ENCODE data around the gene PHYHIPL. TPM values are rescaled to one million over a fixed set of nuclear protein-coding genes. Genes with fewer than 3 reads are reported as not detected.

PHYHIPL gene
- total and polyA plus RNA-seq, 2 of the 8 experiments (the other 6 are each of a cell fraction or from before 2014, with no cell fraction given): 0.23 to 0.48 TPM

DNA sequence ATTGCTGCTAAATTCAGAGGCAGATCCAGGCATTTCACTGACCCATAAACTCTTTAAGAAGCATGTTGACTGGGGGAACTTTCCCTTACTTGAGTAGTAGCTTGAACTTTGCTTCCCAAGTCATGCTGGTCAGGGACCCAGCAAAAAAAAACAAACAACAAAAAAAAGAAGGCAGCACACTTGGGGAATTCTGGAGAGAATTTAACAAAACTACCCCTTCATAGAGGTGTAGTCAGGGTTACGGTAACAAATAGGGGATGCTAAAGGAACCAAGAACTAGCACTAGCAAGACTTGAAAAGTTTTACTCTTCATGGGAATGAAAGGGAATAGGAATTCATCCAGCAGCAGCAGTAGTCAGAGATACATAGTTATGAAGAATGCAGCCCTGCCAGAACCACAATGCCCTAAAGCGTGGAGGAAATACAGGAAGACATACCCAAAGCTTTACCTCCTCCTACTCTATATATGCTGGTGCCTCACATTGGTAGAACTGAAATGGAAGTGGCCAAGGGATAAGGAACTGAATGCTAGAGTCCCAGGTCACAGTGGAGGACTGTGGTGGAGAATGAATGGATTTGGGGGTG lies 67.3 kb downstream of the PHYHIPL start (continued):
- TF ChIP-seq, protein P1, sequence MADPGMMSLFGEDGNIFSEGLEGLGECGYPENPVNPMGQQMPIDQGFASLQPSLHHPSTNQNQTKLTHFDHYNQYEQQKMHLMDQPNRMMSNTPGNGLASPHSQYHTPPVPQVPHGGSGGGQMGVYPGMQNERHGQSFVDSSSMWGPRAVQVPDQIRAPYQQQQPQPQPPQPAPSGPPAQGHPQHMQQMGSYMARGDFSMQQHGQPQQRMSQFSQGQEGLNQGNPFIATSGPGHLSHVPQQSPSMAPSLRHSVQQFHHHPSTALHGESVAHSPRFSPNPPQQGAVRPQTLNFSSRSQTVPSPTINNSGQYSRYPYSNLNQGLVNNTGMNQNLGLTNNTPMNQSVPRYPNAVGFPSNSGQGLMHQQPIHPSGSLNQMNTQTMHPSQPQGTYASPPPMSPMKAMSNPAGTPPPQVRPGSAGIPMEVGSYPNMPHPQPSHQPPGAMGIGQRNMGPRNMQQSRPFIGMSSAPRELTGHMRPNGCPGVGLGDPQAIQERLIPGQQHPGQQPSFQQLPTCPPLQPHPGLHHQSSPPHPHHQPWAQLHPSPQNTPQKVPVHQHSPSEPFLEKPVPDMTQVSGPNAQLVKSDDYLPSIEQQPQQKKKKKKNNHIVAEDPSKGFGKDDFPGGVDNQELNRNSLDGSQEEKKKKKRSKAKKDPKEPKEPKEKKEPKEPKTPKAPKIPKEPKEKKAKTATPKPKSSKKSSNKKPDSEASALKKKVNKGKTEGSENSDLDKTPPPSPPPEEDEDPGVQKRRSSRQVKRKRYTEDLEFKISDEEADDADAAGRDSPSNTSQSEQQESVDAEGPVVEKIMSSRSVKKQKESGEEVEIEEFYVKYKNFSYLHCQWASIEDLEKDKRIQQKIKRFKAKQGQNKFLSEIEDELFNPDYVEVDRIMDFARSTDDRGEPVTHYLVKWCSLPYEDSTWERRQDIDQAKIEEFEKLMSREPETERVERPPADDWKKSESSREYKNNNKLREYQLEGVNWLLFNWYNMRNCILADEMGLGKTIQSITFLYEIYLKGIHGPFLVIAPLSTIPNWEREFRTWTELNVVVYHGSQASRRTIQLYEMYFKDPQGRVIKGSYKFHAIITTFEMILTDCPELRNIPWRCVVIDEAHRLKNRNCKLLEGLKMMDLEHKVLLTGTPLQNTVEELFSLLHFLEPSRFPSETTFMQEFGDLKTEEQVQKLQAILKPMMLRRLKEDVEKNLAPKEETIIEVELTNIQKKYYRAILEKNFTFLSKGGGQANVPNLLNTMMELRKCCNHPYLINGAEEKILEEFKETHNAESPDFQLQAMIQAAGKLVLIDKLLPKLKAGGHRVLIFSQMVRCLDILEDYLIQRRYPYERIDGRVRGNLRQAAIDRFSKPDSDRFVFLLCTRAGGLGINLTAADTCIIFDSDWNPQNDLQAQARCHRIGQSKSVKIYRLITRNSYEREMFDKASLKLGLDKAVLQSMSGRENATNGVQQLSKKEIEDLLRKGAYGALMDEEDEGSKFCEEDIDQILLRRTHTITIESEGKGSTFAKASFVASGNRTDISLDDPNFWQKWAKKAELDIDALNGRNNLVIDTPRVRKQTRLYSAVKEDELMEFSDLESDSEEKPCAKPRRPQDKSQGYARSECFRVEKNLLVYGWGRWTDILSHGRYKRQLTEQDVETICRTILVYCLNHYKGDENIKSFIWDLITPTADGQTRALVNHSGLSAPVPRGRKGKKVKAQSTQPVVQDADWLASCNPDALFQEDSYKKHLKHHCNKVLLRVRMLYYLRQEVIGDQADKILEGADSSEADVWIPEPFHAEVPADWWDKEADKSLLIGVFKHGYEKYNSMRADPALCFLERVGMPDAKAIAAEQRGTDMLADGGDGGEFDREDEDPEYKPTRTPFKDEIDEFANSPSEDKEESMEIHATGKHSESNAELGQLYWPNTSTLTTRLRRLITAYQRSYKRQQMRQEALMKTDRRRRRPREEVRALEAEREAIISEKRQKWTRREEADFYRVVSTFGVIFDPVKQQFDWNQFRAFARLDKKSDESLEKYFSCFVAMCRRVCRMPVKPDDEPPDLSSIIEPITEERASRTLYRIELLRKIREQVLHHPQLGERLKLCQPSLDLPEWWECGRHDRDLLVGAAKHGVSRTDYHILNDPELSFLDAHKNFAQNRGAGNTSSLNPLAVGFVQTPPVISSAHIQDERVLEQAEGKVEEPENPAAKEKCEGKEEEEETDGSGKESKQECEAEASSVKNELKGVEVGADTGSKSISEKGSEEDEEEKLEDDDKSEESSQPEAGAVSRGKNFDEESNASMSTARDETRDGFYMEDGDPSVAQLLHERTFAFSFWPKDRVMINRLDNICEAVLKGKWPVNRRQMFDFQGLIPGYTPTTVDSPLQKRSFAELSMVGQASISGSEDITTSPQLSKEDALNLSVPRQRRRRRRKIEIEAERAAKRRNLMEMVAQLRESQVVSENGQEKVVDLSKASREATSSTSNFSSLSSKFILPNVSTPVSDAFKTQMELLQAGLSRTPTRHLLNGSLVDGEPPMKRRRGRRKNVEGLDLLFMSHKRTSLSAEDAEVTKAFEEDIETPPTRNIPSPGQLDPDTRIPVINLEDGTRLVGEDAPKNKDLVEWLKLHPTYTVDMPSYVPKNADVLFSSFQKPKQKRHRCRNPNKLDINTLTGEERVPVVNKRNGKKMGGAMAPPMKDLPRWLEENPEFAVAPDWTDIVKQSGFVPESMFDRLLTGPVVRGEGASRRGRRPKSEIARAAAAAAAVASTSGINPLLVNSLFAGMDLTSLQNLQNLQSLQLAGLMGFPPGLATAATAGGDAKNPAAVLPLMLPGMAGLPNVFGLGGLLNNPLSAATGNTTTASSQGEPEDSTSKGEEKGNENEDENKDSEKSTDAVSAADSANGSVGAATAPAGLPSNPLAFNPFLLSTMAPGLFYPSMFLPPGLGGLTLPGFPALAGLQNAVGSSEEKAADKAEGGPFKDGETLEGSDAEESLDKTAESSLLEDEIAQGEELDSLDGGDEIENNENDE (IDR thresholded peaks at IDR 0.05; ENCODE audit: insufficient replicate concordance, low read length): no peak
- no peak for TF ChIP-seq ZNF274 (IDR thresholded peaks at IDR 0.05; ENCODE audit: borderline replicate concordance, extremely low read depth, low read length)
- no peak for TF ChIP-seq YY1 (IDR thresholded peaks at IDR 0.05; ENCODE audit: low read depth, low read length)
- TF ChIP-seq CHD2 (IDR thresholded peaks at IDR 0.05; ENCODE audit: low read length): no peak
- TF ChIP-seq TAF1 (IDR thresholded peaks at IDR 0.05; ENCODE audit: low read depth, low read length): no peak
